HUES64 (cell line): ENCODE data around the gene ADGRG3.
A peak's percentile ranks its signal among the peaks of the same experiment; 100 is the strongest.

Experiments used
- H3K27ac ChIP-seq: 2 replicates; pipeline ENCODE4 v1.7.0; 2013; ENCODE audit warnings: low read depth, low read length, inconsistent platforms
- H3K27me3 ChIP-seq: 2 replicates; pipeline ENCODE4 v1.6.1; 2013; ENCODE audit warnings: mild to moderate bottlenecking, low read length; ENCODE audit not compliant: insufficient read depth
- H3K36me3 ChIP-seq: 2 replicates; pipeline ENCODE4 v1.6.1; 2013; ENCODE audit warnings: mild to moderate bottlenecking, low read length; ENCODE audit not compliant: insufficient read depth
- H3K4me1 ChIP-seq: 2 replicates; pipeline ENCODE4 v1.6.1; 2013; ENCODE audit warnings: mild to moderate bottlenecking, low read length, moderate library complexity; ENCODE audit not compliant: insufficient read depth
- H3K4me3 ChIP-seq: 2 replicates; pipeline ENCODE4 v1.5.1; 2013; ENCODE audit warnings: mild to moderate bottlenecking, low read length, moderate library complexity
- H3K9ac ChIP-seq: 2 replicates; pipeline ENCODE4 v1.6.1; 2013; ENCODE audit warnings: mild to moderate bottlenecking, low read depth, low read length
- H3K9me3 ChIP-seq: 2 replicates; pipeline ENCODE4 v1.6.1; 2013; ENCODE audit warnings: low read depth, low read length; ENCODE audit not compliant: insufficient read depth
- WGBS: fragments of 150-250, 120-280 bp; methylation state at CpG from one replicate; pipeline ENCODE4 v1.1.7; 2013; ENCODE audit warnings: missing lambda C conversion rate; 5-methylcytosine and 5-hydroxymethylcytosine counted together

The ADGRG3 gene

DNA sequence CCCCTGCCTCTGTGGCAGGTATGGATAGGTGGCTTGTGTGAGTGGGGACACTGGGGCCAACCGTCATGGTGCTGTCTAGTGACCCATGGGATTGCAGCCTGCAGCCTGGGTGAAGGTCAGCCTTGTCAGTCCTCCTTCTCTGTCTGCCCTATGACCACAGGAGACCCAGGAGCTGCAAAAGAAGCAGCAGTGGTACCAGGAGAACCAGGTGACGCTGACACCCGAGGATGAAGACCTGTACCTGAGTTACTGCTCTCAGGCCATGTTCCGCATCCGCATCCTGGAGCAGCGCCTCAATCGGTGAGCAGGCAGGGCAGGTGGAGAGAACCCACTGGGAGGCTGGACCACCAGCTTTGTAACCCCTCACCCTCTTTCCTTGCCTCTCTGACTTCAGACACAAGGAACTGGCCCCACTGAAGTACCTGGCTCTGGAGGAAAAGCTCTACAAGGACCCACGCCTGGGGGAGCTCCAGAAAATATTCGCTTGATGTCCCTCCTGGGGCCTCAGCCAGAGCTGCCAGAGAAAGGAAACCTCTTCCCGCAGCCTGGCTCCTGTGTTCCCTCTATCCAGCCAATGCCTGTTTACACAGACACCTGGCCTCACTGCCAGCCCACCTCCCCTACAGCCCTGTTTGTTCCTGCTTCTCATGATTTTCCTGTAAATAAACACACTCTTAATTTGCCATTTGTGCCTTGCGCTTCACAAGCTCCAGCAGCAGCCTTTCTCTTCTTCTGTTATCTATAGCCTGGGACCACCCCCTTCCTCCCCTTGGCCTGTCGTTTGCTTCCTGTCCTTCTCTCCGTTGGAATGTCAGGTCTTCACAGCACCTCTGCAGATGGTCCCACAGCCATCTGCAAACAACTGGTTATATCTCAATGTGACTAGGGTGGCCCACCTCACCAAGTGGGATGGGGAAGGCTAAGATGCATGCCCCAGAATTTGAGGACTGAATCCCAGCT, 62.9 kb downstream of the ADGRG3 start:
- Histone ChIP-seq H3K4me1 (no peaks in the 10 kb centered on the region), H3K9ac (no peak overlapping the region), H3K4me3 (no peak overlapping the region), H3K27ac (no peak overlapping the region), H3K27me3 (no peaks in the 10 kb centered on the region), H3K9me3 (no peaks in the 10 kb centered on the region), H3K36me3 (no peaks in the 10 kb centered on the region)
- WGBS: 76% methylated on average over 13 of the region's 13 CpGs

DNA sequence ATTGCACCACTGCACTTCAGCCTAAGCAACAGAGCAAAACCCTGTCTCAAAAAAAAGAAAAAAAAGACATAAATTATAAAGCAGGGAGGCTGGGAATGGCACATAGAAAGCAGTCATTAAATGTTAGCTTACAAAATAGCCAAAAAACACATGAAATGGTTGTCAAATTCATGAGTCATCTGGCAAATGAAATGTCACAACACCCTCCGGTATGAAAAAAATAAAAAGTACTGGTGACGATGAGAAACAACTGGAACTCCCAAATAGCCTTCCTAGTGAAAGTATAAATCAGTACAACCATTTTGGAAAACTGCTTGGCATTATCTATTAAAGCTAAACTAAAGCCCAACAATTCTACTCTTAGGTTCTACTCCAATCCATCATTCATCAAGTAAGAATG, 63.9 kb downstream of the ADGRG3 start:
- Histone ChIP-seq H3K4me3 (no peak overlapping the region), H3K9ac (no peak overlapping the region), H3K36me3 (0 out of 2 replicates have a peak, but pooled peaks cover under 1% of the 10 kb centered on the region), H3K27me3 (no peaks in the 10 kb centered on the region), H3K27ac (no peak overlapping the region), H3K4me1 (peaks cover 5% of the 10 kb centered on the region; the same call in 1 of the 2 replicates), H3K9me3 (no peaks in the 10 kb centered on the region)
- WGBS: 100% methylated on average over 2 of the region's 2 CpGs

DNA sequence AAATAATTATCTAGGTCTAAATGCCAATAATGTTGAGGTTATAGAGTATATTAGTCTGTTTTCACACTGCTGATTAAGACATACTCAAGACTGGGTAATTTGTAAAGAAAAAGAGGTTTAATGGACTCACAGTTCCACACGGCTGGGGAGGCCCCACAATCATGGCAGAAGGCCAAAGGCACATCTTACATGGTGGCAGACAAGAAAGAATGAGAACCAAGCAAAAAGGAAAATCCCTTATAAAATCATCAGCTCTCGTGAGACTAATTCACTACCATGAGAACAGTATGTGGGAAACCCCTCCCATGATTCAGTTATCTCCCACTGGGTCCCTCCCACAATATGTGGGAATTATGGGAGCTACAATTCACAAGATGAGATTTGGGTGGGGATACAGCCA, 64.6 kb downstream of the ADGRG3 start:
- 96% methylated on average over 2 of the region's 2 CpGs for WGBS
- Histone ChIP-seq H3K9ac (no peak overlapping the region), H3K36me3 (peaks cover 7% of the 10 kb centered on the region; the same call in 1 of the 2 replicates), H3K27ac (no peak overlapping the region), H3K4me3 (no peak overlapping the region), H3K27me3 (no peaks in the 10 kb centered on the region), H3K4me1 (peaks cover 5% of the 10 kb centered on the region; the same call in 1 of the 2 replicates), H3K9me3 (no peaks in the 10 kb centered on the region)

DNA sequence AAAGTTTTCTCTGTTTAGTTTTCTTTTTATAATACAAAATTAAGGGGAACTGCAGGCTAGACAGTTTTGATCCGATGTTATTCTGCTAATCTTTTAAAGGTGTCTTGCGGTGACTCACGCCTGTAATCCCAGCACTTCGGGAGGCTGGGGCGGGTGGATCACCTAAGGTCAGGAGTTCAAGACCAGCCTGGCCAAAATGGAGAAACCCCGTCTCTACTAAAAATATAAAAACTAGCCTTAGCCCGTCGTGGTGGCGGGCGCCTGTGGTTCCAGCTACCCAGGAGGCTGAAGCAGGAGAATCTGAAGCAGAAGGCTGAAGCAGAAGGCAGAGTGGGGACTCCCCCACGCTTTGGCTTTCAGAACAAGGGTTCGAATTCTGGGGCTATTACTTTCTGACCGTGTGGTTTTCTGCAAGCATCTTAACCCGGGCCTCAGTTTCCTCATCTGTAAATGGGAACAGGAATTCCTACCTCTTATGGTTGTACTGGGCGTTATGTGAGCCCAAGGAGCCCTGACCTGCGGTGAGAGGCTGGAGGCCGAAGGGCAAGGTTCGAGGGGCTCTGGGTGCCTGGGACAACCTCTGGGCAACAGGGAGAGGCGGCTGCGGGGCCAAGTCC, 66.3 kb downstream of the ADGRG3 start:
- H3K9me3 ChIP-seq: no peaks in the 10 kb centered on the region
- WGBS: 68% methylated on average over 20 of the region's 20 CpGs
- peak overlapping the region; percentile 86 for H3K4me3 ChIP-seq
- H3K4me1 ChIP-seq: peaks cover 5% of the 10 kb centered on the region; the same call in 1 of the 2 replicates
- peaks cover 9% of the 10 kb centered on the region; the same call in 1 of the 2 replicates for H3K36me3 ChIP-seq
- no peaks in the 10 kb centered on the region for H3K27me3 ChIP-seq
- peak overlapping the region; percentile 93 for H3K27ac ChIP-seq
- H3K9ac ChIP-seq: peak overlapping the region; percentile 94

DNA sequence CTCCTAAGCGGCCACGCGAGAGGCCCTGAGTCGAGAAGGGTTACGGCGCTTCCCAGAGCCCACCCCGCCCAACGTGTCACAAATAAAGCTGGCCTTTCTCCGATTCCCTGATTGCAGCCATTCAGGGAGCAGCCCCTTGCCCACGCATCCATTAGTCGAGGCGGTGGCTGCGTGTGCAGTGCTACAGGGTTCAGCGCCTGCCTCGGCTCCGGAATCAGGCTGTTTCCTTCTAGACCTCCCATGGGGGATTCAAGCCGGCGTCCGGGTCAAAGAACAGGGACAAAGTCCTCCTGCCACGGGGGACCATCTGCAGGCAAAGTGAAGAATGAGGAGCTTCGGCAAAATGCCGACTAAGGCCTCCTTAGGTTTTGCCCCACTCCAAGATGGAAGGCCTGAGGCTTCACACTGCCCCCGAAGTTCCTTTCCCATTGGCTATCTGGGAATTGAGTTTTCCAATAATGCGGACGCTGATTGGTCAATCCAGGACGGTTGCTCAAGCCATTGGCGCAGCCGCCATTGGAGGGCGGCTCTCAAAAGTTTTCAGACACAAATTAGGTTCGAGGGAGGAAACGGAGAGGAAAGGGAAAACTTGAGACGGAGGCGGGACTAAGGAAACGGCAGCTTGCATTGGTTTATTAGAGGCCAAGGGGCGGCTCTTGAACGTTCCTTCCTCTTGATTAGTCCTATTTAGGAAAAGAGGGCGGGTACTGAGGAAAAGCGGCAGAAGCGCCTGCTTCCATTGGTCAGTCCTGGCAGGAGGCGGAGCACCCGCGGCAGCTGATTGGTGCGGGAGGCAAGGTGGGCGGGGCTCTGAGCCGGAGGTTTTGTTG, 67.0 kb downstream of the ADGRG3 start:
- Histone ChIP-seq H3K4me1 (peaks cover 5% of the 10 kb centered on the region; the same call in 1 of the 2 replicates), H3K27ac (peak overlapping the region; percentile 93), H3K9me3 (no peaks in the 10 kb centered on the region), H3K9ac (peak overlapping the region; percentile 94), H3K27me3 (no peaks in the 10 kb centered on the region), H3K36me3 (peaks cover 9% of the 10 kb centered on the region; the same call in 1 of the 2 replicates), H3K4me3 (peak overlapping the region; percentile 86)
- WGBS: 2% methylated on average over 45 of the region's 45 CpGs

DNA sequence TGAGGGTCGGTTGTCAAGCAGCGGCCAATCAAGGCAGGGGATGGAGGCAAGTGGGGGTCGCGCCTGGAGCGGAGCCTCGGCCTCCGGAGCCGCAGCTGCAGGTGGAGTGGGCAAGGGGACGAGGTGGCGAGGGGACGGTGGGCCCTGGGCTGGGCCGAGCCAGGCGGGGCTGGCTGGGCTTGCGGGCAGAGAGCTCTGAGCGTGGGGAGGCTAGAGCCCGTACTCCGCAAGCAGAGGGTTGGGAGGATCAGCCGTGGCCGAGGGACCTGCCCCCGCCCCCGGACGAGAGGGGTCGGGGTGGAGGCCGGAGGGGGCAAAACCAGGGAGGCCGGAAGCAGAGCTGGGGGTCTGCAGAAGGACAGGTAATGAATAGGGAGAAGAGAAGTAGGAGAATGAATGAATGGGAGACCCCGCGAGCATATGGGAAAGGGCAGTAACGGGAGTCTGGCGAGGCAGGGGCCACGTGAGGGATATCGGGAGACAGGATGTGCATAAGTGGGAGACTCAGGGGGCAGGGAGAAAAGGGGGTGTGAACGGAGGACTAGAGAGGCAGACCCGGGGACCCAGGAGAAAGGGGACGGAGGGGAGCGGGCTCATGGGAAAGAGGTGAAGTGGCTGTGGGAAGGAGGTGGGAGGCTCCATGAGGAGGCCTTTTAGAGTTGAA, 67.8 kb downstream of the ADGRG3 start, which contains the start of gene KATNB1:
Gene KATNB1, plus strand, starts transcription at position 16 of the 664 bp plus-strand sequence. CDS start 1,474 bp downstream, outside the sequence.
- Histone ChIP-seq H3K27ac (peak within 1 kb of the TSS; percentile 93), H3K4me3 (peak within 1 kb of the TSS; percentile 86), H3K36me3 (peaks cover 10% of the 10 kb centered on the region; the same call in 1 of the 2 replicates), H3K9ac (peak within 1 kb of the TSS; percentile 94), H3K9me3 (no peaks in the 10 kb centered on the region), H3K4me1 (peaks cover 5% of the 10 kb centered on the region; the same call in 1 of the 2 replicates), H3K27me3 (no peaks in the 10 kb centered on the region)
- 2% methylated on average over 35 of the region's 35 CpGs for whole genome bisulfite sequencing

DNA sequence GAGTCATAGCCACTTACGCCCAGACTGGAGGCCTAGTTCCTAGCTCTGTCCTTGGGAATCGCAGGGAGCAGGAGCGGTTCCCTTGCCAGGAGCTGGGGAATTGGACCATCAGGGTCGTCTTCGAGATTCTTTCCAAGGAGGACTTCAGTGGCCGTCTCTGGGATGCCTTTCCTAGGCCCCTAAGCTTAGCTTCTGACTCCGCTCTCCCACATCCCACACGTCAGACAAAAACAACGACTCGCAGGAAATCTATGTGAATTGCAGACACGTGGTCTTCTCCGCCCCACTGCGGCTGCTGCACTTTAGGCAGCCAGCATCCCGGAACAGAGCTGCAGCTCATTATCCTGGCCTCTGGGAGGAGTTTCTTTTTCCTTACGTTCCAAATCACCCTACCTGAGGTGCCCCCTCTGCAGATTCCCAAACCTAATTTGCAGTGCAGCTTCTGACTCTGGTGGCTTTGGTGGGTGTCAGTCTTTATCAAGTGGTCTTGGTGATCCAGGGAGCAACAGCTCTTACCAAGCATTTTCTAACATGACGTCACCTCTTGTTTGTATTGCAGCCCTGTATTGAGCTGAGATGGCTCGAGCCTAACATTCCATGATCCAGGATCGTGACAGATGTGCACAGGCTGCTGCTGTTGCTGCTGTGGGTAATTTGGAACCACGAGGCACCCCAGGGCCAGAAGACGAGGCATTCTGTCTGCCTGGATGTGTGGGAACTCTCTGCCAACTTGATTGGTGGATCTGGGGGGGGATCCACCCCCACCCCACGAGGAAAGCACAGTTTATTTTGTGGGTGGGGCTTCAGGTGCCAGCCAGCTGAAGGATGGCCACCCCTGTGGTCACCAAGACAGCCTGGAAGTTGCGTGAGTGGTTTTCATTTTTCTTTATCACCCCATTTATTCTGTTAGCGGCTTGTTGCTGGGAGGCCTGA, 68.6 kb downstream of the ADGRG3 start:
- H3K4me1 ChIP-seq: peaks cover 5% of the 10 kb centered on the region; the same call in 1 of the 2 replicates
- peak overlapping the region; percentile 86 for H3K4me3 ChIP-seq
- WGBS: 34% methylated on average over 22 of the region's 23 CpGs
- peak overlapping the region; percentile 65 for H3K9ac ChIP-seq
- H3K9me3 ChIP-seq: no peaks in the 10 kb centered on the region
- H3K27ac ChIP-seq: no peak overlapping the region
- peaks cover 17% of the 10 kb centered on the region; the same call in 1 of the 2 replicates for H3K36me3 ChIP-seq
- H3K27me3 ChIP-seq: no peaks in the 10 kb centered on the region

DNA sequence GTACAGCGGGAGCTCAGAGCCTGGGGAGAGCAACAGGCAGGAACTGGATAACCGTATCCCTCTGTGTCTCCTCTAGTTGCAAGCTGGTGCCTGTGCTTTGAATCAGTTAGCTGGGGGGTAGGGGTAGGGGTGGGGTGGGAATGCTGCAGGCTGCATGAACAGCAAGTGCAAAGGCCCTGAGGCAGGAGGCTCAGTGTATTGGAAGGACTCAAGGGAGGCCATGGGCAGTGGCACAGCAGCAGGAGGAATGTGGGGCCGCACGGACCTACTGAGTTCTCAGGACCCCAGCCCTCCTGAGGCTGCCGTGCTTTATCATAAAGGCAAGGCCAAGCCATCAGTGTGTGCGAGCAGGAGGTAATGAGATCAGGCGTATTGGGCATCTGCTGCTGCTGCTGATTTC, 70.7 kb downstream of the ADGRG3 start:
- Histone ChIP-seq H3K4me1 (peaks cover 5% of the 10 kb centered on the region; the same call in 1 of the 2 replicates), H3K27me3 (no peaks in the 10 kb centered on the region)
- WGBS: 94% methylated on average over 7 of the region's 7 CpGs

More for the DNA sequence above, 70.7 kb downstream of the ADGRG3 start:
- H3K36me3 ChIP-seq: peaks cover 24% of the 10 kb centered on the region; the same call in 1 of the 2 replicates
- no peak overlapping the region for H3K9ac ChIP-seq
- H3K9me3 ChIP-seq: no peaks in the 10 kb centered on the region
- H3K27ac ChIP-seq: no peak overlapping the region
- H3K4me3 ChIP-seq: no peak overlapping the region
